GM12865 (cell line): ENCODE results near the gene EGFR.
"Not testable (repeated sequence)": the region's sequence is repeated elsewhere in the genome, so short reads cannot be mapped to it uniquely, and the experiment has no call there.

Experiments used
- DNase-seq: peaks from one replicate; pipeline ENCODE4 v3.0.0; 2010; ENCODE audit warnings: low read depth
- H3K4me3 ChIP-seq: 2 replicates; pipeline ENCODE4 v1.5.1; 2011; ENCODE audit warnings: mild to moderate bottlenecking, low read depth, low read length, control low read depth
- TF ChIP-seq, protein P1 (sequence below): IDR thresholded peaks from 2 replicates; pipeline ENCODE4 v1.5.1; 2011; ENCODE audit warnings: low read length, control low read depth, low read depth, inconsistent platforms; ENCODE audit not compliant: insufficient read depth; ENCODE audit errors: missing control alignments

Gene EGFR

GRCh38 chr7:55165176-55165861, 146.5 kb downstream of the EGFR start:
- DNase-seq = no peak
- no peak overlapping the region for H3K4me3 ChIP-seq
- TF ChIP-seq, protein P1, sequence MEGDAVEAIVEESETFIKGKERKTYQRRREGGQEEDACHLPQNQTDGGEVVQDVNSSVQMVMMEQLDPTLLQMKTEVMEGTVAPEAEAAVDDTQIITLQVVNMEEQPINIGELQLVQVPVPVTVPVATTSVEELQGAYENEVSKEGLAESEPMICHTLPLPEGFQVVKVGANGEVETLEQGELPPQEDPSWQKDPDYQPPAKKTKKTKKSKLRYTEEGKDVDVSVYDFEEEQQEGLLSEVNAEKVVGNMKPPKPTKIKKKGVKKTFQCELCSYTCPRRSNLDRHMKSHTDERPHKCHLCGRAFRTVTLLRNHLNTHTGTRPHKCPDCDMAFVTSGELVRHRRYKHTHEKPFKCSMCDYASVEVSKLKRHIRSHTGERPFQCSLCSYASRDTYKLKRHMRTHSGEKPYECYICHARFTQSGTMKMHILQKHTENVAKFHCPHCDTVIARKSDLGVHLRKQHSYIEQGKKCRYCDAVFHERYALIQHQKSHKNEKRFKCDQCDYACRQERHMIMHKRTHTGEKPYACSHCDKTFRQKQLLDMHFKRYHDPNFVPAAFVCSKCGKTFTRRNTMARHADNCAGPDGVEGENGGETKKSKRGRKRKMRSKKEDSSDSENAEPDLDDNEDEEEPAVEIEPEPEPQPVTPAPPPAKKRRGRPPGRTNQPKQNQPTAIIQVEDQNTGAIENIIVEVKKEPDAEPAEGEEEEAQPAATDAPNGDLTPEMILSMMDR = no peak

- not testable (repeated sequence) for H3K4me3 ChIP-seq, DNase-seq
Measured at GRCh38 chr7:55167296-55167695, 148.5 kb downstream of the EGFR start.

DNA sequence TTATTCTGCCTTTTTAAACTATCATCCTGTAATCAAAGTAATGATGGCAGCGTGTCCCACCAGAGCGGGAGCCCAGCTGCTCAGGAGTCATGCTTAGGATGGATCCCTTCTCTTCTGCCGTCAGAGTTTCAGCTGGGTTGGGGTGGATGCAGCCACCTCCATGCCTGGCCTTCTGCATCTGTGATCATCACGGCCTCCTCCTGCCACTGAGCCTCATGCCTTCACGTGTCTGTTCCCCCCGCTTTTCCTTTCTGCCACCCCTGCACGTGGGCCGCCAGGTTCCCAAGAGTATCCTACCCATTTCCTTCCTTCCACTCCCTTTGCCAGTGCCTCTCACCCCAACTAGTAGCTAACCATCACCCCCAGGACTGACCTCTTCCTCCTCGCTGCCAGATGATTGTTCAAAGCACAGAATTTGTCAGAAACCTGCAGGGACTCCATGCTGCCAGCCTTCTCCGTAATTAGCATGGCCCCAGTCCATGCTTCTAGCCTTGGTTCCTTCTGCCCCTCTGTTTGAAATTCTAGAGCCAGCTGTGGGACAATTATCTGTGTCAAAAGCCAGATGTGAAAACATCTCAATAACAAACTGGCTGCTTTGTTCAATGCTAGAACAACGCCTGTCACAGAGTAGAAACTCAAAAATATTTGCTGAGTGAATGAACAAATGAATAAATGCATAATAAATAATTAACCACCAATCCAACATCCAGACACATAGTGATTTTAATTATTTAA, 151.7 kb downstream of the EGFR start:
- TF ChIP-seq, protein P1 = no peak
- H3K4me3 ChIP-seq = no peak overlapping the region
- no peak for DNase-seq

DNA sequence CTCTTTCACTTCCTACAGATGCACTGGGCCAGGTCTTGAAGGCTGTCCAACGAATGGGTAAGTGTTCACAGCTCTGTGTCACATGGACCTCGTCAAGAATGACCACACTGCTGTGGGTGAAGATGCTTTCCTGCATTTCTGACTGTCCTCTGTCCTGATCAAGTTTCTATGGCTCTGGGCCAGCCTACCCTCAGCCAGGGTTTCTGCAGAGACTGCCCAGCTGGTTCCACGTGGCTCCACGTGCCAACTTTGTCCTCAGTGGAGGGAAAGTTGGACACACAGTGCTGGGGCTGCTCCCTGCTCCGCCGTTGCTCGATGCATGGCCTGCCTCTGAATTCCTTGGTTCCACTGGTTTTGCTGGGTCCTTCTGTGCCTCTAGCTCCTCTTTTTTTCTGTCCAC, 152.3 kb downstream of the EGFR start:
- DNase-seq = no peak
- no peak overlapping the region for H3K4me3 ChIP-seq
- TF ChIP-seq, protein P1 = no peak

- H3K4me3 ChIP-seq = no peak overlapping the region
- TF ChIP-seq, protein P1 = no peak
- no peak for DNase-seq
Measured at GRCh38 chr7:55172161-55172560, 153.3 kb downstream of the EGFR start.

- TF ChIP-seq, protein P1 = no peak
- H3K4me3 ChIP-seq = no peak overlapping the region
- no peak for DNase-seq
Measured at GRCh38 chr7:55172881-55173609, 154.2 kb downstream of the EGFR start.

- H3K4me3 ChIP-seq = no peak overlapping the region
- TF ChIP-seq, protein P1 = no peak
- no peak for DNase-seq
Measured at GRCh38 chr7:55173671-55174070, 154.9 kb downstream of the EGFR start.
